ENCODE measurements around the gene RNF43. TPM values are rescaled to one million over a fixed set of nuclear protein-coding genes. Genes with fewer than 3 reads are reported as not detected.

Gene RNF43
- total and polyA plus RNA-seq, 2 of the 13 experiments (the other 11 are each of a cell fraction or from before 2014, with no cell fraction given), result 31.0 to 53.4 TPM

- TF ChIP-seq TFDP1 (CRISPR knock-in tag; IDR thresholded peaks at IDR 0.05; ENCODE audit: borderline replicate concordance), result no peak
- no peak for TF ChIP-seq SMAD1 (CRISPR knock-in tag; IDR thresholded peaks at IDR 0.05; ENCODE audit: borderline replicate concordance, low read depth)
- no peak for TF ChIP-seq HNRNPH1 (optimal IDR thresholded peaks at IDR 0.05; ENCODE audit: low read depth, low read length)
- TF ChIP-seq GTF2F1 (IDR thresholded peaks at IDR 0.05; ENCODE audit: low read length), result no peak
- no peak for TF ChIP-seq ZNF572 (CRISPR knock-in tag; IDR thresholded peaks at IDR 0.05)
- no peak for TF ChIP-seq DMTF1 (CRISPR knock-in tag; IDR thresholded peaks at IDR 0.05)
- no peak for TF ChIP-seq ATRX (CRISPR knock-in tag; IDR thresholded peaks at IDR 0.05; ENCODE audit: borderline replicate concordance)
- peak; percentile 66 for TF ChIP-seq XRCC5 (optimal IDR thresholded peaks at IDR 0.05; ENCODE audit: low read length)
- no peak for TF ChIP-seq AGO1 (IDR thresholded peaks at IDR 0.05; ENCODE audit: low read depth, low read length, poor library complexity, severe bottlenecking)
- no peak for TF ChIP-seq ZBTB33 (CRISPR knock-in tag; IDR thresholded peaks at IDR 0.05)
- TF ChIP-seq MIER3 (CRISPR knock-in tag; IDR thresholded peaks at IDR 0.05; ENCODE audit: borderline replicate concordance), result no peak; the same call in 1 of the 2 replicates
- TF ChIP-seq HNF4G (IDR thresholded peaks at IDR 0.05; ENCODE audit: borderline replicate concordance, low read depth, low read length), result no peak
- no peak for TF ChIP-seq HNF4G (CRISPR knock-in tag; IDR thresholded peaks at IDR 0.05; ENCODE audit: borderline replicate concordance, low read depth)
- no peak for TF ChIP-seq KDM3A (CRISPR knock-in tag; IDR thresholded peaks at IDR 0.05; ENCODE audit: low read depth)
- no peak for TF ChIP-seq NR3C1 (CRISPR knock-in tag; IDR thresholded peaks at IDR 0.05)
- no peak for TF ChIP-seq TCF7 (IDR thresholded peaks at IDR 0.05; ENCODE audit: low read depth)
- no peak for TF ChIP-seq FOXP4 (CRISPR knock-in tag; IDR thresholded peaks at IDR 0.05)
- TF ChIP-seq HMGXB3 (CRISPR knock-in tag; IDR thresholded peaks at IDR 0.05; ENCODE audit: borderline replicate concordance), result no peak
Measured at GRCh38 chr17:58415371-58416055, 1.8 kb downstream of the RNF43 start (continued).
